ENCODE data around the gene CELF3.
"Not testable (repeated sequence)": the region's sequence is repeated elsewhere in the genome, so short reads cannot be mapped to it uniquely, and the experiment has no call there.

The CELF3 gene

DNA sequence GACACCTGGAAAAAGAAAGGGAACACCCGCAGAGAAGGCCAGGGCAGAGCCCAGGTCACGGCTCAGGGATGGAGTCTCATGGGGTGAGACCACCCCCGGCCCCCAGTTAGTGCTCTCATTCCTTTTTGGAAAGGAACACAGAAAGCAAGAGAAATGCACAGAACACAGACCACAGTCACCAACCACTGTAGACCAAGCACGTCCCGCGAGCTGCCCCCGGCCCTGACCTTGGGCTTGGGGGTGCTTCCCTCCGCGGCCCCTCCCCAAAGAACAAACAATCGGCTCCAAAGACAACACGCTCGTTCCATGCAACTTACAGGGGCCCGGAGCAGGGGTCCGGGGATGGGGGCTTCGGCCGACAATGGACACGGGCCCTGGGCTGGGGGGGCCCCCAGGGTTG is 12.8 kb downstream of the CELF3 start:
- ATAC-seq: no peak
- DNase-seq: no peak

DNA sequence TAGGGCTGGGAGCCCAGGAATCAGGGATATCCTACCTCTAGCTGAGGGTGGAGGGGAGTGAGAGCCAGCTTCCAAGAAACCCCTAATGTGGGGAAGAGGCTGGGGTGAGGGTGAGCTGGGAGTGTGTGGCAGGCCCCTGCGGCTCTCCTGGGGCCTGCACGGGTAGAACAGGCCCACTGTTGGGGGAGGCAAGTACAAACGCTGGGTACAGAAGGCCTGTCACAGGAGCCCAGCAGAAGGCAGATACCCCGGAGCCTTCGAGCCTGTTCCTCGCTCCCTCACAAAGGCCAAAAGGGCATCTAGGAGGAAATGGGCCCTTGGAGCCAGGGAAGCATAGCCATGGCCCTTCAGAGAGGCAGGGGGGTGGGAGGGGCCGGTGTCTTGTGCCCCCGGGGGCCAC is 13.7 kb downstream of the CELF3 start:
- ATAC-seq (no peak), DNase-seq (no peak)

DNA sequence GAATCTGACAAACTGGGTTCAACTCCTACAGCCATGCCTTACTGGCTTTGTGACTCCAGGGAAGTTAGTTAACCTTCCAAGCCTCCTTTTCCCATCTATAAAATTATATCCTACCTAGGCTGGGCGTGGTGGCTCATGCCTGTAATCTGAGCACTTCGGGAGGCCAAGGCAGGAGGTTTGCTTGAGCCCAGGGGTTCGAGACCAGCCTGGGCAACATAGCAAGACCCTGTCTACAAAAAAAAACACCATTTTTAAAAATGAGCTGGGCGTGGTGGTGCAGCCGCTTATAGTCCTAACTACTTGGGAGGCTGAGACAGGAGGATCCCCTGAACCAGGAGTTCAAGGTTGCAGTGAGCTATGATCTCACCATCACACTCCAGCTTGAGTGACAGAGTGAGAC is 15.1 kb downstream of the CELF3 start:
- ATAC-seq (no peak), DNase-seq (no peak)

DNA sequence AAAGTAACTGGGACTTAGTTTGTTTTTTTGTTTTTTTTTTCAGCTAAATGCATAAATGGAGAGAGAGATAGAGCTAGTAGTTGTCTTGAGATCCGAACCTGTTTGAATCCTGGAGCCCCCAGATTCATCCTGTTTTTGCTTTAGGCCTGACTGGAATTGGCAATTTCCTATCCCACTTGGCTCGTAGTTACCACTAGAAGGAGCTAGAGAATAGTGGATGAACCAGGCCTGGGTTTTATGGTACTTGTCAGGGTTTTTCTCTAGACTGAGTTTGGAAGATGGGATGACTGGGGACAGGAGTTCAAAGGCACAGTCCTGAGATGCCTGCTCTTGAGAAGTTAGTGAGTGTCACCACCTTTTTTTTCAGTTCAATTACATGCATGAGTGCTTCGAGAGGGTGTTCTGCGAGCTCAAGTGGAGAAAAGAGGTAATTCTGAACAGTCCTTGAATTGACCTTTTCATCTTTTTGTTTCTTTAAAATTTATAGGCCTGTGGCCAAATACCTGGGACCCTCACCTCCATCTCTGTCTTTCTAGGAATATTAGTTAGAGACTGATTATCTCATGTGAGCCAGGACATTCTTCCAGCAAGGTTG is 23.4 kb downstream of the CELF3 start:
- DNase-seq: no peak

DNA sequence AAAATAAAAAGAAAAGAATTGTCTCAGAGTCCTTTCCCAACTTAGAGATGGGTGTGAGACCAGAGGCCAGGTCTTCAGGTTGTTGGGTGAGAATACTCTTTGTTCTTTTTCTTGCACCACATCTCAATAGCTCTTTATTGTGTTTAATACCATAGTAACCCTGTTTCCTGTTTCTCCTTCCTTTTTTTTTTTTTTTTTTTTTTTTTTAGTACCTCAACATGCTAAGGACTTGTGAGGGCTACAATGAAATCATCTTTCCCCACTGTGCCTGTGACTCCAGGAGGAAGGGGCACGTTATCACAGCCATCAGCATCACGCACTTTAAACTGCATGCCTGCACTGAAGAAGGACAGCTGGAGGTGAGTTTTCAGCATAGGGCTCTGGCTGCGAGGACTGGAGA is 24.4 kb downstream of the CELF3 start:
- DNase-seq (no peak), ATAC-seq (no peak)

More for the DNA sequence above, 23.4 kb downstream of the CELF3 start:
- no peak for ATAC-seq

GRCh38 chr1:151689494-151689893 is 27.1 kb downstream of the CELF3 start:
- DNase-seq (no peak), ATAC-seq (no peak)

DNA sequence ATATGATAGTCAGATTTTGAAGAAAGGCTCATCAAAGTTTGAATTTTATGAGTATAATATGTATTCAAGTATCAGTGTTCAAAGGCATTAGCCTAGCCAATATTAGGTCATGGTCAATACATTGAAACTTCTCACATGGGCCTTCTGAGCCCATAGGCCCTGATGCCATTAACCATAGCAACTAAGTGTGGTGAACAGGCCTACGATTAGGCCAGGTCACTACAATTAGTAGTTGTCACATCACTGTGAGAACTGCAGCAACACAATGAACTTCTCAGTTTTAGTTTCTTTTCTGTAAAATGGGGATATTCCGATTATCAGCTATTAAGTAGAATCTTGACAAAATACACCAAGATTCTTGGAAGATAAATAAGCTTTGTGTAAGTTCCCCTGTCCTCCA is 30.0 kb downstream of the CELF3 start:
- DNase-seq: no peak
- ATAC-seq: no peak

DNA sequence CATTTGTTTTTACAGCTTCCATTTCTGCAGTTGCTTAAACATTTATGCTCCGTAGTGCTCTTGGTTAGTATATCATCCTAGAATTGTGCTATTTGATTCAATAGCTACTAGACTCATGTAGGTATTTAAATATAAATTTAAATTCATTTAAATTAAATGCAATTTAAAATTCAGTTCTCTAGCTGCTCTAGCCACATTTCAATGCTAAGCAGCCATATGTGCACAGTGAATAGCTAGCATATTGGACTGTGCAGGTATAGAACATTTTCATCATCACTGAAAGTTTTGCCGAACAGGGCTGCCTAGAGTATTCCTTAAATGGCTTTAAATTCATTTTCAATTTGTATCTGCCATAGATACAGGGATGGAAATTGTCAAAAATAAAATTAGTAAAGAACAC is 32.5 kb downstream of the CELF3 start:
- no peak for ATAC-seq
- no peak for DNase-seq

- ATAC-seq, DNase-seq: not testable (repeated sequence)
Observed at GRCh38 chr1:151682901-151683300, 33.7 kb downstream of the CELF3 start.

- no peak for DNase-seq
Observed at GRCh38 chr1:151681923-151682322, 34.7 kb downstream of the CELF3 start.

DNA sequence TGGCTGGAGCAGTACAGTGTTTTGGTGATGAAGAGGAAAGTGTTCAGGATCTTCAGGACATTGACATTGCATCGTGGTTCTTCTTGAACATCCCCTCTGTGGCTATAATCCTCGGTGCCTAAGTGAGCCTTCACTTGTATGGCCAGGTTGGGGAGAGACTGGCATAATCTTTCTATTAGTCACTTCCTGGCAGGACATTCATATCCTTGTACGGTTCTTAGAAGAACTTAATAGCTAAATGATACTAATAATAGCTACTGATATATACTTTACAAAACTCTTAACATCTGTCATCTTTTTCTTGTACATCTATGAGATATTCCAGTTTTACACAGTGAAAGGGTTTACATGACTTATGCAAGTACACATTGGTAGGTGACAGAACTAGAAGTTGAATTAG is 35.8 kb downstream of the CELF3 start:
- ATAC-seq: no peak
- no peak for DNase-seq

More at GRCh38 chr1:151681923-151682322, 34.7 kb downstream of the CELF3 start:
- ATAC-seq: no peak

DNA sequence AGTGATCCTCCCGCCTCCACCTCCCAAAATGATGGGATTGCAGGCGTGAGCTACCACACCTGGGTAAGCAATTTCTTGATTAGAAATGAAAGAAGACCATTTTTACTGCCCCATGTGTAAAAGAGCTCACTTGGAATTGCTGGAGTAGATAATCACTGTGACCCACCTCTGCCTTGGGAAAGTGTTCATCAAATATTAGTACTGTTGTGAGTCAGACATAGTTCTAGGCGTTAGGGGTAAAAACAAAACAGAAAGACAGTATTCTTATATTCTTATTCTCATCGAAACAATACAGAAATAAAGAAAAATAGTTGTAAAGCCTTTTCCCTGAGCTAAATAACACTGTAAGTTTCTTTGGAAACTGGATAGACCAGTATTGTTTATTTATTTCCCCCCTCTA is 36.2 kb downstream of the CELF3 start:
- ATAC-seq (no peak), DNase-seq (no peak)

GRCh38 chr1:151673407-151673806 is 43.2 kb downstream of the CELF3 start:
- DNase-seq: no peak
- ATAC-seq: no peak

- DNase-seq, ATAC-seq: not testable (repeated sequence)
Observed at GRCh38 chr1:151670036-151670675, 46.4 kb downstream of the CELF3 start.

DNA sequence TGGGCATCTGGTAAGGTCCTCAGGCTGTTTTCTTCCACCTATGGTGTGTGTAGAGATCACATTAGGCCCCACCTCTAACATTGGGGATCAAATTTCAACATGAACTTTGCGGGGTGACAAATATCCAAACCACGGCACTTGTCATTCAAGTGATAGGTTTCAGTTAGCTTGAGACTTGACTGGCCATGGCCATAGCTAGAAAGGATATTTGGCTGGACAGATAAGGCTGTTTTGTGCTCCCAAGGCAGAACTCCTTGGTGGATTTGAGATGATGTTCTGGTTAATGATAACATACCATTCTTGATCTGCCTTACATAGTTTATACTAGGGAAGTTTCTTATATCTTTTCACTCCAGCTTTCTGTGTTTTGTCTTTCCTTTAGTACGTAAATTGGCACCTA is 48.5 kb downstream of the CELF3 start:
- DNase-seq (no peak), ATAC-seq (no peak)

DNA sequence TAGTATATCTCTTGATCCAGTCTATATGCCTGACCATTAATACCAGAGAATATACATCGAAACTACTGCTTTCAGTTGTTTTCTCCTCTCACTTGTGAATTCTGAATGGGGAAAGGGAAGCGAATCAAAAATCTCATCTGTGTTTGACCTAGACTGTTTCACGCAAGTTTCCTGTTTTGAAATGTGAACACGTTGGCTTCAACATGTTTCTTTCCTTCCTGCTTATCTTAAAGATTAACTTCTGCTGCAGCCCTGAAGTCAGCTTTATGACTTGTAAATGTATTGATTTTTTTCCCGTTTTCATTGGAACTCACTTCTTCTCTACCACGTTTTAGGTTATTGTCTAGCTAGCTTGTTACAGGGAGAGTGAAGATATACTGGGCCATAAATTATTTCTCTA is 54.9 kb downstream of the CELF3 start:
- no peak for ATAC-seq
- DNase-seq: no peak

DNA sequence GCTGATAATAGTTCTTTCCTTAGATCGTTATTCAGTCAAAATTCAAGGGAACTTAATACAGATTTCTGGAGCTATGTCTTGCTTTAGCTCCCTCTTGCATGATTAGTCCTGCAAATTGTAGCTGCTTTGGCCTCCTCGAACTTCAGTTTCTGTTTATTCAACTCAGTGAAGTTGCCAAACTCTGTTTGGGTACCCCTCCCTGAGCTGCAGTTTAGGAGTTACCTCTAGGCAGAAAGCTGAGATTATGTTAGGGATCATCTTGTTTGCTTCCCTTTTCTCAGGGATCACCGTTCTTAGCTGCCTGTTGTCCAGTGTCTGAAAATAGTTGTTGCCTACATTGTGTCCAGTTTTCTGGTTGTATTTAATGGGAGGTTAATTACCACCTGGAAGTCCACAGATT is 61.2 kb downstream of the CELF3 start:
- DNase-seq: no peak
- ATAC-seq: no peak

DNA sequence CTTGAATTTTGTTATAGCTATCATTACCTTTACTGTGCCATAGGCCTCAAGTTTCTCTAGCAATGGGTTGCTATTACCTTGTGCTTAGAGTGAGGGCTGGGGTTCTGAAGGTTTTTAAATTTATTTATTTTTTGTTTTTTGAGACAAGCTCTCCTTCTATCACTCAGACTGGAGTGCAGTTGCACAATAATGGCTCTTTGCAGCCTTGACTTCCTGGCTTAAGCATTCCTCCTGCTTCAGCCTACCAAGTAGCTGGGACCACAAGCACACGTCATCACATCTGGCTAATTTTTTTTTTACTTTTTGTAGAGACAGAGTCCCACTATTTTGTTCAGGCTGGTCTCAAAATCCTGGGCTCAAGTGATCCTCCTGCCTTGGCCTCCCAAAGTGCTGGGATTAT is 63.2 kb downstream of the CELF3 start:
- ATAC-seq: no peak
- no peak for DNase-seq

Measured in stimulated activated naive CD8-positive, alpha-beta T cell treated with anti-CD3 and anti-CD28 coated beads, Interleukin-15, Interleukin-2, amounts not matched to agents 100 U/mL and 50 U/mL, for 24 hours (primary cell).